AG04449 (cell line): ENCODE data around the gene SPTBN1.

Experiments
- CTCF ChIA-PET: fragments of 350-600 bp; formaldehyde crosslinking; extraction: SDS; loops from one replicate; lab custom pipeline; 2021; ENCODE audit warnings: antibody characterized with exemption; lab: Yijun Ruan, JAX
- POLR2A ChIA-PET: fragments of 400-600, 350-600 bp; formaldehyde crosslinking; extraction: SDS; loops from one replicate; lab custom pipeline; 2020; ENCODE audit warnings: antibody characterized with exemption, inconsistent platforms; lab: Yijun Ruan, JAX
- DNase-seq: peaks from one replicate; pipeline ENCODE4 v3.0.0-alpha.2; 2010; ENCODE audit warnings: low read depth, low spot score
- H3K4me3 ChIP-seq: 2 replicates; pipeline ENCODE4 v1.5.1; 2011; ENCODE audit warnings: low read depth, mild to moderate bottlenecking, control low read depth, low read length
- CTCF ChIP-seq: IDR thresholded peaks from one replicate; pipeline ENCODE4 v1.5.1; 2011; ENCODE audit warnings: mild to moderate bottlenecking, moderate library complexity, low read length, control low read depth, inconsistent platforms; ENCODE audit not compliant: insufficient read depth; ENCODE audit errors: missing control alignments

The SPTBN1 gene

DNA sequence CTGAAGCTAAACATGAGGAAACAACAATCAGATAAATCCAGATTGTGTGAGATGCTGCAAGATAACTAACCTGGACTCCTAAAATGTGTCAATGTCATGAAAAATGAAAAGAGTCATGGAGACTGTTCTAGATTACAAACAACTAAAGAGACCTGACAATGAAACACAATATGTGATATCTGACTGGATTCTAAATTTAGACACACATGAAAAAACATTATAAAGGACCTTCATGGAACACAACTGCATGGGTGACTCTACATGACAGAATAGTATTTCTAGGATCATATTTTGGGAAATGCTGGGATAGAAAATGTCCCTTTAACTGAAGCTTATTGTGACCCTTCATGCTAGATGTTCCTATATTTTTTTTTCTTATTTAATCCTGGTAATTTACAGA is 18.5 kb upstream of the SPTBN1 start:
- CTCF ChIA-PET: interaction anchor here (0.8 kb wide), 1 partner anchor 267 kb away, joined by 3 read pairs; no protein-coding TSS in a partner anchor
- POLR2A ChIA-PET: no interaction called here

DNA sequence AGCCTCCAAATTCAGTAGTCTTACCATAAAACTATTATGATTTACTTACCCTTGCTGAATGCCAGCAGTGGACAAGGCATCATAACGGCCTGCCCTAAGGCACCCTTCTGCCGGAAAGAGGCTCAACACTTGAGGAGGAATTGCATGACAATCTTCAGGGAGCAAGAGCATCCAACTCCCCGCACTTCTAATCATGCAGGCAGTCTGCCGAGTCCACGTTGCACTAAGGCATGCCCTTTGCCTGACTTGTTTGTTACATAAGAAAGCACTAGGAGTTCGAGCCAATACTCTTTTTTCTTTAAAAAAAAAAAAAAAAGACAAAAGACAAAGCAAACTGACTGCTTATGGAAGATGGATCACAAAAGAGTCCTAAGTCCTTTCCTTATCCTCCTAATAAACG is 17.9 kb upstream of the SPTBN1 start:
- no peak overlapping the region for H3K4me3 ChIP-seq
- no peak for TF ChIP-seq CTCF
- no peak for DNase-seq
- ChIA-PET CTCF (no interaction called here), POLR2A (no interaction called here)

More for the DNA sequence above, 18.5 kb upstream of the SPTBN1 start:
- DNase-seq: no peak
- H3K4me3 ChIP-seq: no peak overlapping the region
- no peak for TF ChIP-seq CTCF

DNA sequence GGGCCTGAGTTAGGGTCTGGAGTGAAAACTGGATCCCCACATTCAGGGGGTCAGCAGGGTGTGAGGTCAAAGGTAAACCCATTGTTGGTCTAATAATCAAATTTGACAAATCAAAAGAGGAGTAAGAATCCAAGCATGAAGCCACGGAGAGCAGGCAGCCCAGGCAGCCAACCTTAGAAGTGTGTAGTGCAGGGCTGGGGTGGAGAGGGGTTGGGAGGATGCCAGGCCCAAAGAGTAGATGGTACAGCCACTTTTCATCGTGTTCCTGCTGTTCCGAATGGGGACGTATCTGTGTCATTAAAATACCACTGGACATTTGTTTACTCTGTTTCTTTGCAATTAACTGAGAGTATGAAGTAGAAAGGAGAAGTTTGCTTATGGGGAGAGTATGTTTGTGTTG is 16.5 kb upstream of the SPTBN1 start:
- ChIA-PET POLR2A (no interaction called here), CTCF (no interaction called here)
- TF ChIP-seq CTCF: no peak
- DNase-seq: no peak
- no peak overlapping the region for H3K4me3 ChIP-seq

DNA sequence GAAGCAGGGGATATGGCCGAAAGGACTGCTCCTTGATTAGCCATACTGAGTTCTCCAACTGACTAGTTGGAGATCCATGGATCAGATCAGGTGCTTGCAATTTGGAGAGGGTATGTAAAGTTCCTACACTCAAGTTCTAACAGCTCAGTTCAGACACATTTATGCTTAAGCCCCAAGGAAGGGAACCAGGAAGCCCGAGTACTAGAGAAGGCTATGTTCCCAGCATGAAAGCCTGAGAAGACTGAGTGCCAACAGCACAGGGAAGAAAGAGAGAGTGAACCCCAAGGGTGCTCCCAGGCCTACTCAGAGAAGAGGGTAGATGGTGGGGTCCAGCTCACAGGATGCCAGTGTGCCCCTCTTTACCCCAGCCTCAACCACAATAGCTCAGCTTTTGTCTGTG is 16.1 kb upstream of the SPTBN1 start:
- no peak for DNase-seq
- no peak for TF ChIP-seq CTCF
- ChIA-PET CTCF (no interaction called here), POLR2A (no interaction called here)
- no peak overlapping the region for H3K4me3 ChIP-seq

DNA sequence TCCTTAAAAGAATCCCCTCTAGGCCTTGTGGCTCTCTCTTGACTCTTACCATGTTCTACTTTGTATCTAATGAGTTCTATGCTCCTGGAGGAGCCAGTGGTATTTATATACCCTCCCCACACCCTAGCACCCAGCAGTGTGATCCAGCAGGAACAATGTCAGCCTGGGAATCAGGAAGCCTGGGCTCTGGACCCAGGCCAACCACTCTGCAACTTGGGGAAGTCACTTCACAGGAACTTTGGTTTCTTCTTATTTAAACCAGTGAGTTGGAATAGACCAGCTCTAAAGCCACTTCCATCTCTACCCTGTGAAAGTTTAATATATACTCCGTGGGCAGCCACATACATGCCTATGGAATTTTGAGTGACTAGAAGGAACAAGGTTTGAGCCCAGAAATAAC is 11.6 kb upstream of the SPTBN1 start:
- no peak overlapping the region for H3K4me3 ChIP-seq
- DNase-seq: no peak
- TF ChIP-seq CTCF: no peak
- ChIA-PET POLR2A (no interaction called here), CTCF (no interaction called here)

DNA sequence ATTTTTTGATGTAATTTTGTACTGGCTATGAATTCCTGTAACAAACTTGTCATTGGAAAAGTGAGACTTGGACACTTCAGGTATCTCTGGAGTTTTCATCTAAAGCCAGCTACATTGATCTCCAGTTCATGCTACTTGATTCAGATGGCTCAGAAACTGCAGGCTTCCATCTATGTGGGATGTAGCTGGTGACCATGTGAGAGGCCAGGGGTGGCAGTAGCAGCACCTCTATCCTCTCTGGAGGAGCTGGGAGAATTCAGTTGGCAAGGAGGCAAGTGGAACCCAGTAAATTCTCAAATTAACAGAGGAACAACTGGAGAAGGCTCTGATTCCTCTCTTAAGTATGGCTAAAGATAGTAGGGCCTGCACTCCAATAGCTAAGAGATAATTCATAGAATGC is 10.0 kb upstream of the SPTBN1 start:
- ChIA-PET POLR2A (no interaction called here), CTCF (interaction anchor here (1.1 to 1.6 kb wide), 2 partner anchors 17 to 269 kb away, joined by 3 to 4 read pairs; no protein-coding TSS in a partner anchor)
- TF ChIP-seq CTCF: no peak
- H3K4me3 ChIP-seq: no peak overlapping the region
- no peak for DNase-seq
